HG02840 (cell line): ENCODE data around the gene SPOP.

ENCODE experiments used
- ATAC-seq: cut with Tn5 transposase; IDR thresholded peaks from one replicate; pipeline ENCODE4 v1.9.1; 2021; ENCODE audit warnings: mild to moderate bottlenecking, moderate library complexity, moderate number of reproducible peaks; ENCODE audit not compliant: unreplicated experiment, low FRiP score

The SPOP gene

GRCh38 chr17:49621420-49621819 is 56.5 kb downstream of the SPOP start:
- no peak for ATAC-seq

GRCh38 chr17:49618028-49618611 is 59.8 kb downstream of the SPOP start:
- no peak for ATAC-seq

GRCh38 chr17:49616601-49617131 is 61.2 kb downstream of the SPOP start:
- no peak for ATAC-seq

- ATAC-seq = no peak
These were observed 61.8 kb downstream of the SPOP start for GRCh38 chr17:49616086-49616485.

GRCh38 chr17:49613182-49613800 is 64.6 kb downstream of the SPOP start:
- no peak for ATAC-seq

- ATAC-seq = no peak
These were observed 65.2 kb downstream of the SPOP start for GRCh38 chr17:49612726-49613125.

GRCh38 chr17:49610883-49611584 is 66.9 kb downstream of the SPOP start:
- no peak for ATAC-seq

- no peak for ATAC-seq
These were observed 73.5 kb downstream of the SPOP start for GRCh38 chr17:49604314-49604869.

- ATAC-seq = no peak
These were observed 74.2 kb downstream of the SPOP start for GRCh38 chr17:49603720-49604119.

GRCh38 chr17:49603238-49603637 is 74.7 kb downstream of the SPOP start:
- ATAC-seq = no peak

- no peak for ATAC-seq
These were observed 75.1 kb downstream of the SPOP start for GRCh38 chr17:49602783-49603182.

GRCh38 chr17:49600949-49601348 is 76.9 kb downstream of the SPOP start:
- no peak for ATAC-seq

- no peak for ATAC-seq
These were observed 79.0 kb downstream of the SPOP start for GRCh38 chr17:49598918-49599317.

GRCh38 chr17:49597928-49598655 is 79.8 kb downstream of the SPOP start:
- ATAC-seq = no peak

- no peak for ATAC-seq
These were observed 80.5 kb downstream of the SPOP start for GRCh38 chr17:49597436-49597835.

- no peak for ATAC-seq
These were observed 81.2 kb downstream of the SPOP start for GRCh38 chr17:49596613-49597244.

- no peak for ATAC-seq
These were observed 81.9 kb downstream of the SPOP start for GRCh38 chr17:49595980-49596379.

- ATAC-seq = no peak
These were observed 82.6 kb downstream of the SPOP start for GRCh38 chr17:49595328-49595727.

- no peak for ATAC-seq
These were observed 85.6 kb downstream of the SPOP start for GRCh38 chr17:49592263-49592662.

GRCh38 chr17:49590874-49591273 is 87.0 kb downstream of the SPOP start:
- ATAC-seq = no peak
